ENCODE results near the gene ACTA2. TPM values are rescaled to one million over a fixed set of nuclear protein-coding genes. Genes with fewer than 3 reads are reported as not detected.

Gene ACTA2
- total and polyA plus RNA-seq, 2 donors (not counting 1 experiment from before 2014, with no cell fraction given) = 1.8 to 3.7 TPM

DNA sequence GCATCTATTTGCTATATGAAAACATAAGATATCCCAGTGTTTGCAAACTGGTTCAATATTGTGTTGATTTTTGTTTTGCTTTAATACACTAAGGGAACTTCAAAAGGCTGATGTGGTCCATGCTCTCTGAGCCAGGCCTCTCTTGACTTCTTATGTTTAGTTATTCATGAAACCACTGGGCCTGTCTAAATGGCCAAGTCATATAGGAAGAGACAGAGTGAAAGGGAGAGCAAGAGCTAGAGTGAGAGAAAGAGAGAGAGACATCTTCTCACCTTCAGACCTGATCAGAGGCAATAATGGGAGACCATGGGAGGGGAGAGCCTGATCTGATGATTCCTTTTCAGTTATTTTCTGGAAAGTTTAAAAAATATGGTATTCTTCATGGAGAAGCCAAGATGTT is 32.0 kb upstream of the ACTA2 start:
- H3K9me3 Mint-ChIP-seq (ENCODE audit: insufficient read depth) = peaks cover 4% of the 10 kb centered on the region
- no peak overlapping the region for H3K4me2 ChIP-seq (replicated peaks; ENCODE audit: low read depth, low read length, poor library complexity, severe bottlenecking)
- H3K9me3 ChIP-seq (ENCODE audit: control extremely low read depth in 1 of 3, control insufficient read depth in 2 of 3, insufficient read depth in 1 of 3, low read length in 2 of 3) = peaks cover 0 to 8% (median 7%) of the 10 kb centered on the region in 3 donors
- no peak overlapping the region for H3K27ac Mint-ChIP-seq
- H3K27ac ChIP-seq (ENCODE audit: low read length in 2 of 2) = no peak overlapping the region
- H3K4me1 ChIP-seq (ENCODE audit: control insufficient read depth in 2 of 2, insufficient read depth in 2 of 2, low read length in 2 of 2) = peaks cover 0 to 1% of the 10 kb centered on the region in 2 donors
- no peaks in the 10 kb centered on the region for H3K36me3 ChIP-seq (replicated peaks in 1 of 2; ENCODE audit: control extremely low read depth in 1 of 2, control insufficient read depth in 1 of 2, extremely low read depth in 1 of 2, insufficient read depth in 2 of 2, low read length in 1 of 2)
- peak overlapping the region; percentile 5 for H2AFZ ChIP-seq (ENCODE audit: insufficient read depth, low read depth, low read length, poor library complexity, severe bottlenecking)
- H3K4me1 Mint-ChIP-seq = peaks cover 8% of the 10 kb centered on the region
- no peak overlapping the region for H3K4me3 Mint-ChIP-seq
- H4K20me1 ChIP-seq (ENCODE audit: control insufficient read depth, insufficient read depth, low read length, poor library complexity, severe bottlenecking) = no peaks in the 10 kb centered on the region
- intact Hi-C loops (cut with micrococcal nuclease) = no loop called here
- H3K79me2 ChIP-seq (ENCODE audit: control insufficient read depth, insufficient read depth, low read length) = no peaks in the 10 kb centered on the region
- TF ChIP-seq EZH2 (IDR thresholded peaks at IDR 0.05; ENCODE audit: borderline replicate concordance, insufficient read depth, low read depth, low read length, poor library complexity, severe bottlenecking) (no peak), CTCF (IDR thresholded peaks at IDR 0.05) (no peak)
- H3K27me3 ChIP-seq (replicated peaks in 1 of 4; ENCODE audit: control extremely low read depth in 1 of 4, control insufficient read depth in 3 of 4, insufficient read depth in 4 of 4, low read length in 3 of 4) = no peaks in the 10 kb centered on the region
- no peak overlapping the region for H3K4me3 ChIP-seq (ENCODE audit: control extremely low read depth in 1 of 5, extremely low read depth in 1 of 5, insufficient read depth in 1 of 5, low read depth in 2 of 5, low read length in 4 of 5)
- ChIA-PET CTCF (no interaction called here), POLR2A (no interaction called here)
- no peaks in the 10 kb centered on the region for H3K27me3 Mint-ChIP-seq
- no peak for ATAC-seq (ENCODE audit: low read depth)
- no peak overlapping the region for H3K9ac ChIP-seq (ENCODE audit: low read length)
- DNase-seq = no peak

- intact Hi-C loops (cut with micrococcal nuclease) = no loop called here
- no peaks in the 10 kb centered on the region for H3K79me2 ChIP-seq (ENCODE audit: control insufficient read depth, insufficient read depth, low read length)
- H3K9ac ChIP-seq (ENCODE audit: low read length) = no peak overlapping the region
- ChIA-PET POLR2A (no interaction called here), CTCF (no interaction called here)
- no peaks in the 10 kb centered on the region for H4K20me1 ChIP-seq (ENCODE audit: control insufficient read depth, insufficient read depth, low read length, poor library complexity, severe bottlenecking)
- no peak for TF ChIP-seq EZH2 (IDR thresholded peaks at IDR 0.05; ENCODE audit: borderline replicate concordance, insufficient read depth, low read depth, low read length, poor library complexity, severe bottlenecking)
- TF ChIP-seq CTCF (IDR thresholded peaks at IDR 0.05) = no peak
- peaks cover 0 to 8% (median 7%) of the 10 kb centered on the region in 3 donors for H3K9me3 ChIP-seq (ENCODE audit: control extremely low read depth in 1 of 3, control insufficient read depth in 2 of 3, insufficient read depth in 1 of 3, low read length in 2 of 3)
- H3K4me2 ChIP-seq (replicated peaks; ENCODE audit: low read depth, low read length, poor library complexity, severe bottlenecking) = no peak overlapping the region
- ATAC-seq (ENCODE audit: low read depth) (no peak), DNase-seq (no peak)
- Mint-ChIP-seq H3K27ac (no peak overlapping the region), H3K27me3 (no peaks in the 10 kb centered on the region), H3K4me1 (peaks cover 5% of the 10 kb centered on the region), H3K9me3 (ENCODE audit: insufficient read depth) (peaks cover 4% of the 10 kb centered on the region), H3K4me3 (no peak overlapping the region)
- no peaks in the 10 kb centered on the region for H3K27me3 ChIP-seq (replicated peaks in 1 of 4; ENCODE audit: control extremely low read depth in 1 of 4, control insufficient read depth in 3 of 4, insufficient read depth in 4 of 4, low read length in 3 of 4)
- no peak overlapping the region for H2AFZ ChIP-seq (ENCODE audit: insufficient read depth, low read depth, low read length, poor library complexity, severe bottlenecking)
- H3K4me1 ChIP-seq (ENCODE audit: control insufficient read depth in 2 of 2, insufficient read depth in 2 of 2, low read length in 2 of 2) = no peaks in the 10 kb centered on the region
- H3K4me3 ChIP-seq (ENCODE audit: control extremely low read depth in 1 of 5, extremely low read depth in 1 of 5, insufficient read depth in 1 of 5, low read depth in 2 of 5, low read length in 4 of 5) = no peak overlapping the region
- WGBS (ENCODE audit: insufficient coverage) = no CpG with 5 or more reads among the region's 1 CpG
- H3K27ac ChIP-seq (ENCODE audit: low read length in 2 of 2) = no peak overlapping the region
- no peaks in the 10 kb centered on the region for H3K36me3 ChIP-seq (replicated peaks in 1 of 2; ENCODE audit: control extremely low read depth in 1 of 2, control insufficient read depth in 1 of 2, extremely low read depth in 1 of 2, insufficient read depth in 2 of 2, low read length in 1 of 2)
These were observed 31.4 kb upstream of the ACTA2 start for GRCh38 chr10:88983939-88984338.
